ENCODE results near the gene SYNGR2.

The SYNGR2 gene

GRCh38 chr17:78184868-78185267 is 16.5 kb downstream of the SYNGR2 start:
- in situ Hi-C loops (cut with MboI; ENCODE audit: low pct_unique_long_range_greater_than_20kb, low sequenced_read_pairs), result no loop called here
- DNase-seq, result no peak

- peak; percentile 60 for DNase-seq
- in situ Hi-C loops (cut with MboI; ENCODE audit: low pct_unique_long_range_greater_than_20kb, low sequenced_read_pairs), result no loop called here
Observed at GRCh38 chr17:78185981-78186691, 17.8 kb downstream of the SYNGR2 start.

- in situ Hi-C loops (cut with MboI; ENCODE audit: low pct_unique_long_range_greater_than_20kb, low sequenced_read_pairs), result no loop called here
- peak; percentile 99 for DNase-seq
Observed at GRCh38 chr17:78186692-78187595, 18.6 kb downstream of the SYNGR2 start, which contains the start of the genes AFMID and TK1. AFMID (plus strand) TSS chr17:78187362; CDS start chr17:78187371, 9 bp downstream. TK1 (minus strand) TSS chr17:78187052; CDS start chr17:78186994, 58 bp downstream.

- DNase-seq, result no peak
- in situ Hi-C loops (cut with MboI; ENCODE audit: low pct_unique_long_range_greater_than_20kb, low sequenced_read_pairs), result no loop called here
Observed at GRCh38 chr17:78196716-78197115, 28.3 kb downstream of the SYNGR2 start.

- in situ Hi-C loops (cut with MboI; ENCODE audit: low pct_unique_long_range_greater_than_20kb, low sequenced_read_pairs), result no loop called here
- DNase-seq, result no peak
Observed at GRCh38 chr17:78197147-78197832, 28.9 kb downstream of the SYNGR2 start.

- no peak for DNase-seq
Observed at GRCh38 chr17:78200451-78200850, 32.1 kb downstream of the SYNGR2 start.

GRCh38 chr17:78202666-78203065 is 34.3 kb downstream of the SYNGR2 start:
- peak; percentile 21 for DNase-seq
- in situ Hi-C loops (cut with MboI; ENCODE audit: low pct_unique_long_range_greater_than_20kb, low sequenced_read_pairs), result no loop called here

More at GRCh38 chr17:78200451-78200850, 32.1 kb downstream of the SYNGR2 start:
- in situ Hi-C loops (cut with MboI; ENCODE audit: low pct_unique_long_range_greater_than_20kb, low sequenced_read_pairs), result no loop called here

- in situ Hi-C loops (cut with MboI; ENCODE audit: low pct_unique_long_range_greater_than_20kb, low sequenced_read_pairs), result no loop called here
Observed at GRCh38 chr17:78204387-78205123, 36.2 kb downstream of the SYNGR2 start.

GRCh38 chr17:78205124-78205775 is 36.9 kb downstream of the SYNGR2 start:
- in situ Hi-C loops (cut with MboI; ENCODE audit: low pct_unique_long_range_greater_than_20kb, low sequenced_read_pairs), result no loop called here
- no peak for DNase-seq

More at GRCh38 chr17:78204387-78205123, 36.2 kb downstream of the SYNGR2 start:
- no peak for DNase-seq

GRCh38 chr17:78206298-78206697 is 37.9 kb downstream of the SYNGR2 start:
- no peak for DNase-seq
- in situ Hi-C loops (cut with MboI; ENCODE audit: low pct_unique_long_range_greater_than_20kb, low sequenced_read_pairs), result no loop called here

GRCh38 chr17:78208486-78208885 is 40.1 kb downstream of the SYNGR2 start:
- no peak for DNase-seq
- in situ Hi-C loops (cut with MboI; ENCODE audit: low pct_unique_long_range_greater_than_20kb, low sequenced_read_pairs), result no loop called here

GRCh38 chr17:78210111-78210510 is 41.7 kb downstream of the SYNGR2 start:
- in situ Hi-C loops (cut with MboI; ENCODE audit: low pct_unique_long_range_greater_than_20kb, low sequenced_read_pairs), result no loop called here
- no peak for DNase-seq

- no peak for DNase-seq
- in situ Hi-C loops (cut with MboI; ENCODE audit: low pct_unique_long_range_greater_than_20kb, low sequenced_read_pairs), result no loop called here
Observed at GRCh38 chr17:78211032-78211431, 42.7 kb downstream of the SYNGR2 start.

- peak; percentile 88 for DNase-seq
- in situ Hi-C loops (cut with MboI; ENCODE audit: low pct_unique_long_range_greater_than_20kb, low sequenced_read_pairs), result no loop called here
Observed at GRCh38 chr17:78214016-78214705, 45.8 kb downstream of the SYNGR2 start, which contains the start of gene BIRC5. BIRC5 (plus strand) TSS chr17:78214253; CDS start chr17:78214317, 64 bp downstream.

- no peak for DNase-seq
- in situ Hi-C loops (cut with MboI; ENCODE audit: low pct_unique_long_range_greater_than_20kb, low sequenced_read_pairs), result no loop called here
Observed at GRCh38 chr17:78214706-78215061, 46.3 kb downstream of the SYNGR2 start.

- no peak for DNase-seq
- in situ Hi-C loops (cut with MboI; ENCODE audit: low pct_unique_long_range_greater_than_20kb, low sequenced_read_pairs), result no loop called here
Observed at GRCh38 chr17:78219396-78220150, 51.2 kb downstream of the SYNGR2 start.
